GM12878 (cell line): ENCODE measurements around the gene RCAN1. TPM values are rescaled to one million over a fixed set of nuclear protein-coding genes. Genes with fewer than 3 reads are reported as not detected.

Experiments
- CTCF ChIP-seq, 3 experiments: IDR thresholded peaks in 2 of 3; conservative IDR thresholded peaks in 1 of 3; 2 replicates each; pipeline ENCODE4 v1.5.1; 2011; ENCODE audit warnings: low read depth in 3 of 3, low read length in 3 of 3, mild to moderate bottlenecking in 3 of 3, control low read depth in 2 of 3, moderate library complexity in 2 of 3, inconsistent platforms in 1 of 3, mixed read lengths in 1 of 3; ENCODE audit not compliant: control insufficient read depth in 2 of 3, insufficient read depth in 1 of 3; ENCODE audit errors: extremely low read depth in 1 of 3
- CUX1 ChIP-seq: IDR thresholded peaks from 2 replicates; pipeline ENCODE4 v1.6.1; 2012; ENCODE audit warnings: improper control_type of control experiment, low read depth, low read length; ENCODE audit not compliant: insufficient replicate concordance
- DPF2 ChIP-seq: fragments of 450-650 bp; IDR thresholded peaks from 2 replicates; pipeline ENCODE4 v1.6.1; 2017; ENCODE audit warnings: mild to moderate bottlenecking
- EGR1 ChIP-seq, 2 experiments: IDR thresholded peaks; 1 replicate in 1 of 2; 2 replicates in 1 of 2; pipeline ENCODE4 v1.6.1; 2011 to 2012; ENCODE audit warnings: low read depth in 2 of 2, low read length in 2 of 2, borderline replicate concordance in 1 of 2, mild to moderate bottlenecking in 1 of 2, moderate library complexity in 1 of 2
- ETV6 ChIP-seq, 2 experiments: fragments of 450-650 bp in 1 of 2; IDR thresholded peaks in 1 of 2; conservative IDR thresholded peaks in 1 of 2; 2 replicates each; pipeline ENCODE4 v1.6.1; 2014; ENCODE audit warnings: antibody characterized with exemption in 1 of 2, borderline replicate concordance in 1 of 2, low read depth in 1 of 2, mild to moderate bottlenecking in 1 of 2, moderate library complexity in 1 of 2
- EZH2 ChIP-seq: IDR thresholded peaks from 2 replicates; pipeline ENCODE4 v1.6.1; 2012; ENCODE audit warnings: low read depth, mild to moderate bottlenecking, control low read depth, inconsistent platforms, low read length, borderline replicate concordance; ENCODE audit not compliant: control insufficient read depth
- FOS ChIP-seq: IDR thresholded peaks from 3 replicates; pipeline ENCODE4 v1.6.1; 2011; ENCODE audit warnings: borderline replicate concordance; ENCODE audit not compliant: insufficient read length; ENCODE audit errors: extremely low read depth
- IKZF1 ChIP-seq: fragments of 450-650 bp; conservative IDR thresholded peaks from 2 replicates; pipeline ENCODE4 v1.6.1; 2017; ENCODE audit warnings: antibody characterized with exemption, mild to moderate bottlenecking
- MYB ChIP-seq: fragments of 150-350 bp; IDR thresholded peaks from 2 replicates; pipeline ENCODE4 v1.6.1; 2014; ENCODE audit warnings: mild to moderate bottlenecking, low read depth, low read length, borderline replicate concordance
- NFYB ChIP-seq: IDR thresholded peaks from 2 replicates; pipeline ENCODE4 v1.6.1; 2011; ENCODE audit warnings: low read depth, mild to moderate bottlenecking, low read length, improper control_type of control experiment, moderate library complexity; ENCODE audit not compliant: insufficient read depth
- NR2F1 ChIP-seq: fragments of 450-650 bp; conservative IDR thresholded peaks from 2 replicates; pipeline ENCODE4 v1.6.1; 2017; ENCODE audit warnings: mild to moderate bottlenecking
- POLR2AphosphoS5 ChIP-seq: IDR thresholded peaks from 2 replicates; pipeline ENCODE4 v1.6.1; 2011; ENCODE audit warnings: mild to moderate bottlenecking, low read length, inconsistent platforms
- PRDM15 ChIP-seq: fragments of 450-650 bp; formaldehyde crosslinking; IDR thresholded peaks from 2 replicates; pipeline ENCODE4 v1.4.0; 2020; ENCODE audit warnings: mild to moderate bottlenecking, moderate library complexity
- RAD51 ChIP-seq: fragments of 450-650 bp; IDR thresholded peaks from 2 replicates; pipeline ENCODE4 v1.6.1; 2016; ENCODE audit warnings: moderate library complexity, mild to moderate bottlenecking, inconsistent platforms
- RELA ChIP-seq: fragments of 450-650 bp; IDR thresholded peaks from 2 replicates; pipeline ENCODE4 v1.8.0; 2014; ENCODE audit warnings: borderline replicate concordance; ENCODE audit not compliant: partially characterized antibody
- STAT3 ChIP-seq: IDR thresholded peaks from 2 replicates; pipeline ENCODE4 v1.6.1; 2011; ENCODE audit warnings: low read depth, low read length, improper control_type of control experiment
- YBX1 ChIP-seq: fragments of 450-650 bp; IDR thresholded peaks from 2 replicates; pipeline ENCODE4 v1.6.1; 2016; ENCODE audit warnings: antibody characterized with exemption
- polyA plus RNA-seq, 11 experiments: library from polyadenylated mRNA; depleted of rRNA in 4 of 11; unstranded in 6 of 11; stranded (reverse) in 5 of 11; fragments of >200 nt; fragmentation: Nextera tagmentation in 4 of 11; fragmentation: Illumina TruSeq in 1 of 11; extraction: Ambion mirVana in 4 of 11; extraction: Trizol in 1 of 11; gene quantifications; 1 replicate in 1 of 11; 2 replicates in 10 of 11; pipeline versions ENCODE4 v1.2.1 to v1.2.3, GENCODE V29; 2011 to 2016; ENCODE audit warnings: inconsistent platforms in 2 of 11, missing spikeins in 2 of 11, low read depth in 1 of 11
- total RNA-seq, 4 experiments: library from RNA; depleted of rRNA in 3 of 4; stranded (reverse); fragments of >200 nt in 3 of 4; fragmentation: Illumina TruSeq in 1 of 4; extraction: Trizol in 1 of 4; gene quantifications; 2 replicates each; pipeline versions ENCODE4 v1.2.1 to v1.2.3, GENCODE V29; 2013 to 2021

Gene RCAN1
- total and polyA plus RNA-seq, 10 of the 15 experiments (the other 5 are each of a cell fraction or from before 2014, with no cell fraction given): 2.8 to 12.9 (median 10.5) TPM

DNA sequence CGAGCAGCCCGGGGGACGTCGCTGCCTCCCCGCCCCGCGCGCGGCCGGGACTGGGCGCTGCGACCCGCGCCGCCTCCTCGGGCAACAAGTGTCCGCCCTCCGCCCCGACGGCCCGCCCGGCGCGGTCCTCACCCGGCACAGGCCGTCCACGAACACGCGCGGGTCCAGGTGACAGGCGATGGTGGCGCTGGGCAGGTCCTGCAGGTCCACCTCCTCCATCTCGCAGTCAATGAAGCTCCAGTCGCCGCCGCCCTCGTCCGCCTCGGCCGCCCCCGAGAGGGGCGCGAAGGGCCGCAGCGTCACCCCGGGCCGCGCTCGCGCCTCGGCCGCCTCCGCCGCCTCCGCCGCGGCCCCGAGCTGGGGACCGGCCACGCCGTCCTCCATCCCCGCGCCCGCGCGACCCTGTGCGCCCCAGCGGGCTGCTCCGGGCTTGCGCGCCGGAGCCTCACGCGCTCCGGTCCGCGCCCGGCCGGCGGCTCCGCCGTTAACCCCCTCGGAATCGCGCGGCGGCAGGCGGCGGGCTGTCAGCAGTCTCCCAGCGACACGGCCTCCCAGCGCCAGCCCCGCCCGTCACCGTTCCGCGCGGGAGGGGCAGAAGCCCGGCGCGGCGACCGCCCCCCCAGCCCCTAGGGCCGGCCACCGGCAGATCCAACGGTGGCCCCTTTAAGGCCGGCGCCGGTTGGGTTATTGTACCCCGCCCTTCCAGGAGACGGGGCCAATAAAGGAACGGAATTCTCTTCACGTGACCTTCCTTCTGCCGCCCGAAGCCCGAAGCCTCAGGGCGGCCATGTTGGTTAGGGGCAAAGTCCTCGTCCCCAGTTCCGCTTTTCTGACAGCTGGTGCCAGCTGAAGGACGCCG lies at the start of gene RCAN1 (continued):
- TF ChIP-seq DPF2 (peak; percentile 71), IKZF1 (peak; percentile 95), NFYB (peak; percentile 58; the same call in 1 of the 2 replicates), CTCF (IDR thresholded peaks at IDR 0.05 in 2 of 3, conservative IDR thresholded peaks at IDR 0.05 in 1 of 3; ENCODE audit: control insufficient read depth in 2 of 3, extremely low read depth in 1 of 3, insufficient read depth in 1 of 3, low read depth in 3 of 3, low read length in 3 of 3) (no peak), EZH2 (no peak), RAD51 (peak; percentile 94), YBX1 (no peak), NR2F1 (peak; percentile 56), MYB (peak; percentile 19; the same call in 1 of the 2 replicates), PRDM15 (no peak), FOS (no peak), STAT3 (no peak), RELA (peak; percentile 44), CUX1 (no peak), ETV6 (conservative IDR thresholded peaks at IDR 0.05 in 1 of 2, IDR thresholded peaks at IDR 0.05 in 1 of 2; ENCODE audit: borderline replicate concordance in 1 of 2, low read depth in 1 of 2) (no peak), POLR2AphosphoS5 (no peak), EGR1 (IDR thresholded peaks at IDR 0.05; ENCODE audit: borderline replicate concordance in 1 of 2, low read depth in 2 of 2, low read length in 2 of 2) (peak in 1 of 2 experiments; percentile 0; a peak in 2 of 3 replicates)
